DND-41 (cell line): ENCODE data around the gene UHMK1.

Source experiments
- EZH2 ChIP-seq: IDR thresholded peaks from 3 replicates; pipeline ENCODE4 v1.6.1; 2012; ENCODE audit warnings: borderline replicate concordance, low read depth, mild to moderate bottlenecking, moderate library complexity, low read length, inconsistent platforms; ENCODE audit not compliant: severe bottlenecking
- TF ChIP-seq, protein P1 (sequence below): IDR thresholded peaks from 2 replicates; pipeline ENCODE4 v1.5.1; 2012; ENCODE audit warnings: borderline replicate concordance, low read length, moderate library complexity, mild to moderate bottlenecking; ENCODE audit not compliant: poor library complexity, severe bottlenecking; ENCODE audit errors: extremely low read depth

- TF ChIP-seq, protein P1, sequence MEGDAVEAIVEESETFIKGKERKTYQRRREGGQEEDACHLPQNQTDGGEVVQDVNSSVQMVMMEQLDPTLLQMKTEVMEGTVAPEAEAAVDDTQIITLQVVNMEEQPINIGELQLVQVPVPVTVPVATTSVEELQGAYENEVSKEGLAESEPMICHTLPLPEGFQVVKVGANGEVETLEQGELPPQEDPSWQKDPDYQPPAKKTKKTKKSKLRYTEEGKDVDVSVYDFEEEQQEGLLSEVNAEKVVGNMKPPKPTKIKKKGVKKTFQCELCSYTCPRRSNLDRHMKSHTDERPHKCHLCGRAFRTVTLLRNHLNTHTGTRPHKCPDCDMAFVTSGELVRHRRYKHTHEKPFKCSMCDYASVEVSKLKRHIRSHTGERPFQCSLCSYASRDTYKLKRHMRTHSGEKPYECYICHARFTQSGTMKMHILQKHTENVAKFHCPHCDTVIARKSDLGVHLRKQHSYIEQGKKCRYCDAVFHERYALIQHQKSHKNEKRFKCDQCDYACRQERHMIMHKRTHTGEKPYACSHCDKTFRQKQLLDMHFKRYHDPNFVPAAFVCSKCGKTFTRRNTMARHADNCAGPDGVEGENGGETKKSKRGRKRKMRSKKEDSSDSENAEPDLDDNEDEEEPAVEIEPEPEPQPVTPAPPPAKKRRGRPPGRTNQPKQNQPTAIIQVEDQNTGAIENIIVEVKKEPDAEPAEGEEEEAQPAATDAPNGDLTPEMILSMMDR, result no peak
- no peak for TF ChIP-seq EZH2
These were observed 45.6 kb downstream of the UHMK1 start for GRCh38 chr1:162543228-162543627.
